PC-3 (cell line): ENCODE measurements around the gene RNF144B.

Experiments
- EZH2 ChIP-seq: fragments of 300-600 bp; sonication (generic); IDR thresholded peaks from one replicate; pipeline ENCODE4 v1.6.1; 2017; ENCODE audit warnings: antibody characterized with exemption, mild to moderate bottlenecking, low read length; ENCODE audit not compliant: unreplicated experiment
- TF ChIP-seq, protein P1 (sequence below): fragments of 300-600 bp; sonication (generic); conservative IDR thresholded peaks from 2 replicates; pipeline ENCODE4 v1.5.1; 2017; ENCODE audit warnings: antibody characterized with exemption, low read depth, mild to moderate bottlenecking, low read length

DNA sequence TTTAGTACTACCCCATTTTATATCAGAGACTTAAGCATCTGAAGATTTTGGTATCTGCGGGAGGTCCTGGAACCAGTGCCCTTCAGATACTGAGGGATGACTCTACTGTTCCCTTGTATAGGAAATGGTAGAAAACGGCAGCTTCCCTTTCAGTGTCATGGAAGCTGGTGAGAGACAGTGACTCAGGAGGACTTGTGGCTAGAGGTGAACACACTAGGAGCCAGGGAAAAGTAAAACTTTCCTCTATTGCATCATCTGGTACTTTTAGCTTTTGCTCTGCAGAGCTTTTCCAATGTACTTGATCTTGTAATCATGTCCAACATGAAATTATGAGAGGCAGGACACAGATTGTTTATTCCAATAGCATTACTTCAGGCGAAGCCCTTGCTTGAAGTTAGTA is 45.0 kb downstream of the RNF144B start:
- no peak for TF ChIP-seq EZH2
- TF ChIP-seq, protein P1, sequence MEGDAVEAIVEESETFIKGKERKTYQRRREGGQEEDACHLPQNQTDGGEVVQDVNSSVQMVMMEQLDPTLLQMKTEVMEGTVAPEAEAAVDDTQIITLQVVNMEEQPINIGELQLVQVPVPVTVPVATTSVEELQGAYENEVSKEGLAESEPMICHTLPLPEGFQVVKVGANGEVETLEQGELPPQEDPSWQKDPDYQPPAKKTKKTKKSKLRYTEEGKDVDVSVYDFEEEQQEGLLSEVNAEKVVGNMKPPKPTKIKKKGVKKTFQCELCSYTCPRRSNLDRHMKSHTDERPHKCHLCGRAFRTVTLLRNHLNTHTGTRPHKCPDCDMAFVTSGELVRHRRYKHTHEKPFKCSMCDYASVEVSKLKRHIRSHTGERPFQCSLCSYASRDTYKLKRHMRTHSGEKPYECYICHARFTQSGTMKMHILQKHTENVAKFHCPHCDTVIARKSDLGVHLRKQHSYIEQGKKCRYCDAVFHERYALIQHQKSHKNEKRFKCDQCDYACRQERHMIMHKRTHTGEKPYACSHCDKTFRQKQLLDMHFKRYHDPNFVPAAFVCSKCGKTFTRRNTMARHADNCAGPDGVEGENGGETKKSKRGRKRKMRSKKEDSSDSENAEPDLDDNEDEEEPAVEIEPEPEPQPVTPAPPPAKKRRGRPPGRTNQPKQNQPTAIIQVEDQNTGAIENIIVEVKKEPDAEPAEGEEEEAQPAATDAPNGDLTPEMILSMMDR, result no peak
